ENCODE measurements around the gene PINLYP. TPM values are rescaled to one million over a fixed set of nuclear protein-coding genes. Genes with fewer than 3 reads are reported as not detected.
A peak's percentile ranks its signal among the peaks of the same experiment; 100 is the strongest.

Gene PINLYP
- total RNA-seq, result 1 to 10 TPM; 2.3 to 9.4 (median 6.7) TPM

- 0% methylated on average over 10 to 13 of the region's 51 CpGs for WGBS, 2 donors (ENCODE audit: low coverage in 1 of 2)
Observed at GRCh38 chr19:43575156-43575950, at the start of gene PINLYP, which contains the start of gene XRCC1. TSS of gene PINLYP (plus strand) at chr19:43575801. CDS start at chr19:43577192, 1,391 bp downstream. TSS of gene XRCC1 (minus strand) at chr19:43575527. CDS start at chr19:43575458, 69 bp downstream.

DNA sequence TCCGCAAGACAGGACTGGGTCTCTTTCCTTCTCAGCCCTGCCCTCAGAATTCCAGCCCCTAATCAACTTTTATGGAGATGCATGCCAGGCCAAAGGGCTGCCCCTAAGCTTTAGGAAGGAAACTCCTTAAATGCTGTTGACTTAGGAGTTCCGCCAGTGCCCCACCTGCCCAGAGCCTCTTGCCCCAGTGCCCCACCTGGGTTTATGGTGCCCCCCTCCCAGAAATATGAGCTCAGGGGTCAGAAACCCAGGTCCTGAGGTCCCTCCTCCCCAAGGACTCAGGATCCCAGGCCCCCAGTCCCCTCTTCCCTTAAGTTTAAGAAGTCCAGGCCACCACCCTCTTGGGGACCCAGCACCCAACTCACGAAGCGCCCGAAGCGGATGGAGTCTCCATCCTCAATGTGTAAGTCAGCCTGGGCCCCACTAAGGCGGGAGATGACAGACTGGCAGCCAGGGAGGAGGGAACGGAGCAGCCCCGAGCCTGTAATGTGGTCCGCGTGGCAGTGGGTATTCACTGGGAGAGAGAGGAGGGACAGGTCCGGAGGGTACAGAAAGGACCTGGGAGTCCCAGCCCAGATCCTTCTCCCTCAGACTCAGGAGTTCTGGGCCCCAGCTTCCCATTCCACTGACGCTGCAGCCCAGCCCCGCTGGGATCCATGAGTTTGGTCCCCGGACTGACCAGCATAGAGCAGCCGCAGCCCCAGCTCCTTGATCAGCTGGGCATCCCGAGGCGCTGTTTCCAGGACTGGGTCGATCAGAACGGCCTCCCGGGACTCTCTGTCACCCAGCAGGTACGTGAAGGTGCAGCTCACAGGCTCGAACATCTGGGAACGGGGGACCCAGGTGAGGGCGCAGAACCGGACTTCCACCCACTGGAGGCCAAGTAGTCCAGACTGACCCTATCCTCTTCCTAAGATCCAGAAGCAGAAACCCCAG, 49.5 kb upstream of the PINLYP start:
- peak overlapping the region; percentile 82 to 90 (median 89) for H3K27ac ChIP-seq
- H3K4me3 ChIP-seq, result peak overlapping the region; percentile 79 to 91
- peaks cover 0 to 48% (median 11%) of the 10 kb centered on the region in 3 donors for H3K4me1 ChIP-seq
- no peak for TF ChIP-seq POLR2AphosphoS5 (IDR thresholded peaks at IDR 0.05)
- no peak for TF ChIP-seq EP300 (IDR thresholded peaks at IDR 0.05)
- TF ChIP-seq CTCF (IDR thresholded peaks at IDR 0.05), result no peak
- TF ChIP-seq POLR2A (IDR thresholded peaks at IDR 0.05), result no peak
- WGBS, 2 donors (ENCODE audit: low coverage in 1 of 2), result 0 to 40% methylated on average over 1 to 8 of the region's 26 CpGs
- no peaks in the 10 kb centered on the region for H3K9me3 ChIP-seq
- peak; percentile 5 for ATAC-seq
- no peaks in the 10 kb centered on the region for H3K27me3 ChIP-seq
- H3K36me3 ChIP-seq, result peaks cover 0 to 4% of the 10 kb centered on the region in 2 donors

More at GRCh38 chr19:43575156-43575950, at the start of gene PINLYP, which contains the start of gene XRCC1:
- H3K27ac ChIP-seq, result peak within 1 kb of the TSS; percentile 86 to 95 (median 88)
- H3K27me3 ChIP-seq, result no peaks in the 10 kb centered on the region
- H3K4me3 ChIP-seq, result peak within 1 kb of the TSS; percentile 83 to 99
- H3K4me1 ChIP-seq, result peaks cover 0 to 45% (median 4%) of the 10 kb centered on the region in 3 donors
- TF ChIP-seq POLR2A (IDR thresholded peaks at IDR 0.05) (peak in 1 of 2 donors; percentile 52), POLR2AphosphoS5 (IDR thresholded peaks at IDR 0.05) (peak; percentile 47), CTCF (IDR thresholded peaks at IDR 0.05) (peak in 1 of 4 experiments; percentile 9), EP300 (IDR thresholded peaks at IDR 0.05) (no peak)
- H3K9me3 ChIP-seq, result no peaks in the 10 kb centered on the region
- ATAC-seq, result peak; percentile 99
- H3K36me3 ChIP-seq, result peaks cover 0 to 31% of the 10 kb centered on the region in 2 donors

- Histone ChIP-seq H3K9me3 (no peaks in the 10 kb centered on the region), H3K4me1 (peaks cover 0 to 51% (median 11%) of the 10 kb centered on the region in 3 donors), H3K27me3 (no peaks in the 10 kb centered on the region), H3K27ac (peak within 1 kb of the TSS; percentile 82 to 90 (median 89)), H3K4me3 (peak within 1 kb of the TSS; percentile 79 to 91), H3K36me3 (no peaks in the 10 kb centered on the region)
- peak; percentile 88 for ATAC-seq
- WGBS, 2 donors (ENCODE audit: low coverage in 1 of 2), result 1 to 11% methylated on average over 17 to 24 of the region's 54 CpGs
- TF ChIP-seq CTCF (IDR thresholded peaks at IDR 0.05) (peak in 1 of 4 experiments; percentile 17), POLR2A (IDR thresholded peaks at IDR 0.05) (peak; percentile 69 to 78), POLR2AphosphoS5 (IDR thresholded peaks at IDR 0.05) (peak; percentile 78), EP300 (IDR thresholded peaks at IDR 0.05) (no peak)
Observed at GRCh38 chr19:43526884-43527859, 48.4 kb upstream of the PINLYP start, which contains the start of gene ETHE1. TSS of gene ETHE1 (minus strand) at chr19:43527201. CDS start at chr19:43527177, 24 bp downstream.

All from gastroesophageal sphincter (tissue), 4 donors.